Activated CD4-positive, alpha-beta T cell treated with anti-CD3 and anti-CD28 coated beads, Interleukin-2, amount 50 U/mL, for 1 hour (primary cell): ENCODE measurements around the gene GNLY.

Experiments
- DNase-seq: peaks from one replicate; pipeline ENCODE4 v3.0.0-alpha.2; 2020

GNLY gene

GRCh38 chr2:85690932-85691331 is 3.2 kb upstream of the GNLY start:
- DNase-seq = no peak

- DNase-seq = no peak
These were observed 2.0 kb upstream of the GNLY start for GRCh38 chr2:85692039-85692645.

GRCh38 chr2:85695121-85695520 is 963 bp downstream of the GNLY start:
- no peak for DNase-seq

- no peak for DNase-seq
These were observed 1.8 kb downstream of the GNLY start for GRCh38 chr2:85695691-85696668.

- DNase-seq = no peak
These were observed 2.9 kb downstream of the GNLY start for GRCh38 chr2:85697096-85697495.

GRCh38 chr2:85697716-85698115 is 3.6 kb downstream of the GNLY start:
- DNase-seq = no peak

GRCh38 chr2:85698184-85698879 is 4.2 kb downstream of the GNLY start:
- DNase-seq = no peak

GRCh38 chr2:85698880-85699254 is 4.7 kb downstream of the GNLY start:
- no peak for DNase-seq

- DNase-seq = no peak
These were observed 5.2 kb downstream of the GNLY start for GRCh38 chr2:85699325-85699724.

- no peak for DNase-seq
These were observed 8.0 kb downstream of the GNLY start for GRCh38 chr2:85702172-85702571.

GRCh38 chr2:85702800-85703199 is 8.6 kb downstream of the GNLY start:
- DNase-seq = no peak

GRCh38 chr2:85703329-85703728 is 9.2 kb downstream of the GNLY start:
- DNase-seq = no peak

- no peak for DNase-seq
These were observed 9.9 kb downstream of the GNLY start for GRCh38 chr2:85704038-85704437.

GRCh38 chr2:85704800-85705679 is 10.9 kb downstream of the GNLY start:
- no peak for DNase-seq

GRCh38 chr2:85705680-85706039 is 11.5 kb downstream of the GNLY start:
- no peak for DNase-seq

GRCh38 chr2:85706063-85706462 is 11.9 kb downstream of the GNLY start:
- no peak for DNase-seq

GRCh38 chr2:85706599-85707296 is 12.6 kb downstream of the GNLY start:
- DNase-seq = no peak

GRCh38 chr2:85707304-85707703 is 13.1 kb downstream of the GNLY start:
- DNase-seq = peak; percentile 33

- no peak for DNase-seq
These were observed 14.5 kb downstream of the GNLY start for GRCh38 chr2:85708641-85709040.

GRCh38 chr2:85709401-85709811 is 15.2 kb downstream of the GNLY start:
- no peak for DNase-seq

- DNase-seq = no peak
These were observed 16.8 kb downstream of the GNLY start for GRCh38 chr2:85710687-85711577.
